ENCODE measurements around the gene SDK1.

The SDK1 gene

GRCh38 chr7:4127909-4128560, 827.0 kb downstream of the SDK1 start:
- DNase-seq (ENCODE audit: low read depth) = no peak
- TF ChIP-seq, protein P1, sequence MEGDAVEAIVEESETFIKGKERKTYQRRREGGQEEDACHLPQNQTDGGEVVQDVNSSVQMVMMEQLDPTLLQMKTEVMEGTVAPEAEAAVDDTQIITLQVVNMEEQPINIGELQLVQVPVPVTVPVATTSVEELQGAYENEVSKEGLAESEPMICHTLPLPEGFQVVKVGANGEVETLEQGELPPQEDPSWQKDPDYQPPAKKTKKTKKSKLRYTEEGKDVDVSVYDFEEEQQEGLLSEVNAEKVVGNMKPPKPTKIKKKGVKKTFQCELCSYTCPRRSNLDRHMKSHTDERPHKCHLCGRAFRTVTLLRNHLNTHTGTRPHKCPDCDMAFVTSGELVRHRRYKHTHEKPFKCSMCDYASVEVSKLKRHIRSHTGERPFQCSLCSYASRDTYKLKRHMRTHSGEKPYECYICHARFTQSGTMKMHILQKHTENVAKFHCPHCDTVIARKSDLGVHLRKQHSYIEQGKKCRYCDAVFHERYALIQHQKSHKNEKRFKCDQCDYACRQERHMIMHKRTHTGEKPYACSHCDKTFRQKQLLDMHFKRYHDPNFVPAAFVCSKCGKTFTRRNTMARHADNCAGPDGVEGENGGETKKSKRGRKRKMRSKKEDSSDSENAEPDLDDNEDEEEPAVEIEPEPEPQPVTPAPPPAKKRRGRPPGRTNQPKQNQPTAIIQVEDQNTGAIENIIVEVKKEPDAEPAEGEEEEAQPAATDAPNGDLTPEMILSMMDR (IDR thresholded peaks at IDR 0.05; ENCODE audit: control insufficient read depth, extremely low read depth, insufficient read depth) = no peak

GRCh38 chr7:4129481-4130122, 828.5 kb downstream of the SDK1 start:
- no peak for DNase-seq (ENCODE audit: low read depth)
- TF ChIP-seq, protein P1 (IDR thresholded peaks at IDR 0.05; ENCODE audit: control insufficient read depth, extremely low read depth, insufficient read depth) = no peak
- no peak overlapping the region for H3K4me3 ChIP-seq (ENCODE audit: low read depth, low read length)

More at GRCh38 chr7:4127909-4128560, 827.0 kb downstream of the SDK1 start:
- no peak overlapping the region for H3K4me3 ChIP-seq (ENCODE audit: low read depth, low read length)

- H3K4me3 ChIP-seq (ENCODE audit: low read depth, low read length) = no peak overlapping the region
- TF ChIP-seq, protein P1 (IDR thresholded peaks at IDR 0.05; ENCODE audit: control insufficient read depth, extremely low read depth, insufficient read depth) = no peak
- DNase-seq (ENCODE audit: low read depth) = no peak
Measured at GRCh38 chr7:4131063-4131462, 830.0 kb downstream of the SDK1 start.

DNA sequence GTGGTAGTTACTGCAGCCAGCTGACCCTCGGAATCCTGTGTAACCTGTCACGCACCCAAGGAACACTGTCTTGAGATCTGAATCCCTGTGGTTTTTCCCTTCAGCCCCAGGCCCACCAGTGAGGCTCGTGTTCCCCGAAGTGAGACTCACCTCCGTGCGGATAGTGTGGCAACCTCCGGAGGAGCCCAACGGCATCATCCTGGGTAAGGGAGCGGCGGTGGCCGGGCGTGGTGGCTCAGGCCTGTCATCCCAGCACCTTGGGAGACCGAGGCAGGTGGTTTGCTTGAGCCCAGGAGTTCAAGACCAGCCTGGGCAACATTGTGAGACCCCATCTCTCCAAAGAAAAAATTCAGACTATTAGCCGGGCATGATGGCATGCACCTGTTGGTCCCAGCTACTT, 831.2 kb downstream of the SDK1 start:
- DNase-seq (ENCODE audit: low read depth) = no peak
- TF ChIP-seq, protein P1 (IDR thresholded peaks at IDR 0.05; ENCODE audit: control insufficient read depth, extremely low read depth, insufficient read depth) = no peak

GRCh38 chr7:4133491-4134044, 832.5 kb downstream of the SDK1 start:
- no peak overlapping the region for H3K4me3 ChIP-seq (ENCODE audit: low read depth, low read length)
- no peak for DNase-seq (ENCODE audit: low read depth)
- TF ChIP-seq, protein P1 (IDR thresholded peaks at IDR 0.05; ENCODE audit: control insufficient read depth, extremely low read depth, insufficient read depth) = no peak

More for the DNA sequence above, 831.2 kb downstream of the SDK1 start:
- H3K4me3 ChIP-seq (ENCODE audit: low read depth, low read length) = no peak overlapping the region

GRCh38 chr7:4134204-4134603, 833.2 kb downstream of the SDK1 start:
- TF ChIP-seq, protein P1 (IDR thresholded peaks at IDR 0.05; ENCODE audit: control insufficient read depth, extremely low read depth, insufficient read depth) = no peak
- no peak overlapping the region for H3K4me3 ChIP-seq (ENCODE audit: low read depth, low read length)
- DNase-seq (ENCODE audit: low read depth) = no peak
